IPS-18c (cell line): ENCODE measurements around the gene TMEM106C.
A peak's percentile ranks its signal among the peaks of the same experiment; 100 is the strongest.

Experiments used
- H3K4me3 ChIP-seq: 2 replicates; pipeline ENCODE4 v1.7.0; 2013; ENCODE audit warnings: low read depth, mild to moderate bottlenecking, low read length, moderate library complexity; ENCODE audit not compliant: insufficient read depth
- H3K9me3 ChIP-seq: one replicate; pipeline ENCODE4 v1.6.1; 2013; ENCODE audit warnings: mild to moderate bottlenecking, low read length, moderate library complexity; ENCODE audit not compliant: control insufficient read depth, insufficient read depth

The TMEM106C gene

DNA sequence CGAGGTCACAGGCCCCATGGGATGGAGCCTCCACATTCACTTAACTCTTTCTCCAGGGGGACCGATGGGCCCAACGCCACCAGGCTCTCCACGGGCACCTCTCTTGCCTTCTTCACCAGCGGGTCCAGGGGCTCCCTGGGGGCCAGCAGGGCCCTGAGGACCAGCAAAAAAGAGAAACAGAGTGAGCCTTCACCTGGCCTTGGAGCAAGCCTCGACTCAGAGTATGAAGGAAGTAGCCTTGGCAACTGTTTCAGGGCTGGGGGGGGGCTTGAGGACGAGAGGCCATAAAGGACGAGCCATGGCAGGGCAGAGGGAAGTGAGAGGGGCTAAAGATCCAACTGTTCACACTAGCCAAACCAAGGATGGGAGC lies 22.9 kb downstream of the TMEM106C start:
- no peak overlapping the region for H3K4me3 ChIP-seq
- no peaks in the 10 kb centered on the region for H3K9me3 ChIP-seq

GRCh38 chr12:47986832-47987231 lies 23.4 kb downstream of the TMEM106C start:
- no peaks in the 10 kb centered on the region for H3K9me3 ChIP-seq
- no peak overlapping the region for H3K4me3 ChIP-seq

DNA sequence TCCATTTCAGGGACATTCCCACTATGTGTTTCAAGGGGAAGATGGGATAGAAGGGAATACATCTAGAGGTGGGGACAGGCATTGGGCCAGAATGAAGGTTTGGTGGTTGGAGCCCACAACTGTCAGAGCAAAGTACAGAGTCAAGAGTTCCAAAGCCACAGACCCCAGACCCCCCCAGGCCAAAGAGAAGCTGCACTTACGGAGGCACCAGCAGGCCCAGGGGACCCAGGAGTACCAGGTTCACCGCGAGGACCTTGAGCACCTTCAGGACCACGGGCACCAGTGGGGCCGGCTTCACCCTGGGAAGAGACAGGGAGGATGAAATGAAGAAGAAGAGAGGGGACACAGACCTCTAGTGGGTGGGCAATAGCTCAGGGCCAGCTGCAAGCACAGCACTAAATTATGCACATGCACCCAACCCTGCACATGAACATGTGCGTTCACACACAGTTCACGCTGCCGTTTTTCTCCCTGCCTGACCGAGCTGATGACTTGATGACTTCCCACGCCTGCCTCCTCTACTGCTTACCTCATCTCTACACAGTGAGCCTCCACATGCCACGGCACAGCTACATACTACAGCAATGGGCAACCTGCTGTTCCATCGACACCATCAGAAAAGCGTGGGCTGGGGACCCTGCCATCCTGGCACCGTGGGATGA lies 24.1 kb downstream of the TMEM106C start:
- Histone ChIP-seq H3K4me3 (no peak overlapping the region), H3K9me3 (no peaks in the 10 kb centered on the region)

GRCh38 chr12:47988073-47989022 lies 25.0 kb downstream of the TMEM106C start:
- H3K4me3 ChIP-seq, result no peak overlapping the region

GRCh38 chr12:47989023-47989417 lies 25.6 kb downstream of the TMEM106C start:
- H3K4me3 ChIP-seq, result no peak overlapping the region
- no peaks in the 10 kb centered on the region for H3K9me3 ChIP-seq

More at GRCh38 chr12:47988073-47989022, 25.0 kb downstream of the TMEM106C start:
- H3K9me3 ChIP-seq, result no peaks in the 10 kb centered on the region

DNA sequence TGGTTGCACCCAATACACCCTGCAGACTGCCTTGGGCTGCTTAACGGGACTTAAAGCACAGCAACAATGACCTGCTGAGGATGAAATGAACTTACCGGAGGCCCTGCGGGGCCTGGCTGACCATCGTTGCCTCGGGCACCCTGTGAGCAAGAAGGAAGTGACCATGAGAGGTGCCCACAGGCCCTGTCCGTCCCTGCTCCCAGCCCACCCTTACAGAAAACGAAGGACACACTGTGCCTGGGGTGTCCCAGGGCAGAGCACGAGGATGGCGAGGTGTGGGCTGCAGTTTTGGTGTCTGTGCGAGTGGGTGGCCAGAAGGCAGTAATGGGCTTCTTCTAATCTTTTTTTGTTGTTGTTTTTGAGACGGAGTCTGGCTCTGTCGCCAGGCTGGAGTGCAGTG lies 26.3 kb downstream of the TMEM106C start:
- Histone ChIP-seq H3K9me3 (no peaks in the 10 kb centered on the region), H3K4me3 (no peak overlapping the region)

- Histone ChIP-seq H3K9me3 (no peaks in the 10 kb centered on the region), H3K4me3 (no peak overlapping the region)
These were observed 27.1 kb downstream of the TMEM106C start for GRCh38 chr12:47990351-47991105.

- Histone ChIP-seq H3K4me3 (no peak overlapping the region), H3K9me3 (no peaks in the 10 kb centered on the region)
These were observed 28.0 kb downstream of the TMEM106C start for GRCh38 chr12:47991106-47992061.

GRCh38 chr12:47992776-47993175 lies 29.4 kb downstream of the TMEM106C start:
- H3K4me3 ChIP-seq, result no peak overlapping the region
- H3K9me3 ChIP-seq, result no peaks in the 10 kb centered on the region

GRCh38 chr12:47993491-47993890 lies 30.1 kb downstream of the TMEM106C start:
- H3K9me3 ChIP-seq, result no peaks in the 10 kb centered on the region
- H3K4me3 ChIP-seq, result no peak overlapping the region

DNA sequence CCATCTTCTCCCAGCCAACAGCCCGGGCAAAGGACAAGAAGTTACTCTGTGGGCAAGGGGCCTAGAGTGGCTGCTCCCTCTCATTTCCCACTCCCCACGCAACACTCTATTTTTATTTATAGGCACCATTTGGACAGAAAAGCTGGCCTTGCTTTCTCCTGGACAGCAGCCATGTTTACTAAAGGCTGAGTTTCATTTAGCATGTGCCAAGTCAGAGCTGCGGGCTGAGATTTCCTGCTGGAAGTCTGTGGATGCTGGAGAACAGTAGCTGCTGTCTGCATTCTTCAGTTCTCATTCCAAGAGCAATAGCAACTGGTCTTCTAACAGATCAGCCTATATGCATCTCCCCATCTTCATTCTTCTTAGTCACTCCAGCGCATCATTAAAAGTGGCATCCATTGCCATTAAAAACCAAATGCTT lies 32.6 kb downstream of the TMEM106C start:
- no peak overlapping the region for H3K4me3 ChIP-seq
- no peaks in the 10 kb centered on the region for H3K9me3 ChIP-seq

DNA sequence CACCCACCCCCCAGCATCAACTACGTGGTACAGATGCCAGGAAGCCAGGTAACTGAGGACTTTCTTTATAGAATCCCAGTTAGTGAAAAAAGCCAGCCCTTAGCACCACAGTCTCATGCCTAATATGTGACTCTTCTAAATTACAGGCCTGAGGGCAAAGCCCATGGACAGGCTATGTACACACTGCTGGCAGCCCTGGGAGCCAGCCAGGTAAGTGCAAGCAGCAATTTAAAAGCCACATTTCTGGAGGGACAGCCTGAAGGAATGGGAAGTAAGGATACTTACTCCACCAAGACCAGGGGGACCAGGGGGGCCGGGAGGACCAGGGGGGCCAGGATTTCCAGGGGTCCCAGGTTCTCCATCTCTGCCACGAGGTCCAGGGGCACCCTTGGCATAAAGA lies 33.9 kb downstream of the TMEM106C start:
- Histone ChIP-seq H3K9me3 (no peaks in the 10 kb centered on the region), H3K4me3 (no peak overlapping the region)

GRCh38 chr12:47999816-48000215 lies 36.4 kb downstream of the TMEM106C start:
- Histone ChIP-seq H3K4me3 (no peak overlapping the region), H3K9me3 (no peaks in the 10 kb centered on the region)

GRCh38 chr12:48000878-48001504 lies 37.6 kb downstream of the TMEM106C start:
- H3K9me3 ChIP-seq, result no peaks in the 10 kb centered on the region
- peak overlapping the region; percentile 57 for H3K4me3 ChIP-seq

DNA sequence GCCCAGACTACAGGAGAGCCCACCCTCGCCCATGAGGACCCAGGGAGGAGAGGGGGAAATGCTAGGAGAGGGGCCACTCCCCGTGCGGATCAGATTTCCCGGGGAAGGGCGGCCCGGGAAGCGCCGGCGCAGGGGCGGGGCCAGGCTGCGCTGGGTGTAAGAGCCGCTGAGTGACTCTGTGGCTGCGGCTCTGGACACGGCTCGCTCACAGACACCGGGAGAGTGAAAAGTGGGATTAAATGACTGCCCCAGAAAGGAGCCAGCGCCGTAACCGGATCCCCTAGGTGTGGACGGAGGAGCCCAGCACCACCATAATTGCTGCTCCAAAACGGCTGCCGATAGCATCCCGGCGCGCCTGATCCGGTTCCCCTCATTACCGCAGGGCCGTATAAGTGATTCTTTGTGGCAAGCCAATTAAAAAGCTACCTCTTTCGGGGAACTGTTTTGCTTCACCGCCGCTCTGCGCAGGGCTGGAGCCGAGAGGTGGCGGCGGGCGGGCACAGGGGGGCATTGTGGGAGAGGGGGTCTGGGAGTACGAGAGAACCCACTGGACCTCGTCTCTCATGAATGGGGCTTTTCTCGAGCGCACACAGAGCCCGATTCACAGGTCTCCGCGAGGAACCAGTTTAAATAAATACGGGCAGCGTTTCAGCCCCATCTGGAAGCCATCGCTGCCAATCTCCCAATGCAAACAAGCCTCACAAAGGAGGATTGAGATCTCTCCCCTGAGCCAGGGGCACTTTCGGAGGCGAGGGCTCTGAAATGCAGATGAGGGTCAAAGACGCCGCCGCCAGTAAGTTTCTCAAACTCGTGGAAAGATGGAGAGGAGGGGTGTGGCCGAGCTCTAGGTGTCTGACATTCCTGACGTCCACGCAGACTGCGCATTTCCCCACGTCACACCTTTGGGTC lies 38.4 kb downstream of the TMEM106C start:
- H3K9me3 ChIP-seq, result no peaks in the 10 kb centered on the region
- H3K4me3 ChIP-seq, result peak overlapping the region; percentile 57
